K562 (cell line): ENCODE measurements around the gene CLDND1. TPM values are rescaled to one million over a fixed set of nuclear protein-coding genes. Genes with fewer than 3 reads are reported as not detected.

Experiments used
- ATAC-seq: fragments of 200-7000 bp; cut with Tn5 transposase; 3 replicates; pipeline ENCODE4 v1.9.1; 2020; ENCODE audit warnings: moderate library complexity
- BruUV-seq: library from RNA; stranded (reverse); fragments of 400-500 nt; replicated peaks from 2 replicates; lab custom pipeline; 2021; lab: Mats Ljungman, UMichigan
- CTCF ChIA-PET: fragments of 300-600 bp; formaldehyde crosslinking; extraction: SDS; loops from one replicate; lab custom pipeline; 2021; ENCODE audit warnings: low intra/inter-chr PET ratio; lab: Yijun Ruan, JAX
- POLR2A ChIA-PET: fragments of 300-600, 350-650 bp; sonication (Branson Sonifier 250); formaldehyde crosslinking; extraction: SDS; loops from one replicate; lab custom pipeline; 2021; ENCODE audit warnings: antibody characterized with exemption, inconsistent platforms; lab: Yijun Ruan, JAX
- DNase-seq, 4 experiments: peaks; one replicate each; pipeline versions ENCODE4 v3.0.0 to v3.0.0-alpha.2; 2011 to 2018; ENCODE audit warnings: low spot score in 3 of 4, mixed read lengths in 3 of 4; ENCODE audit errors: extremely low read depth in 1 of 4
- FAIRE-seq: peaks from 2 replicates; lab custom pipeline; 2011; peaks lifted over from hg19 to GRCh38; lab: Jason Lieb, UNC
- H2AFZ ChIP-seq: 2 replicates; pipeline ENCODE4 v1.6.0; 2011; ENCODE audit warnings: low read depth, low read length, control low read depth, inconsistent platforms
- H3K27ac ChIP-seq: fragments of 200-600 bp; 3 replicates; pipeline ENCODE4 v1.8.0; 2011; ENCODE audit warnings: low read depth, mild to moderate bottlenecking, control low read depth, inconsistent platforms, low read length, moderate library complexity, mixed read lengths; ENCODE audit errors: extremely low read depth
- H3K27me3 ChIP-seq, 2 experiments: fragments of 300-600 bp in 1 of 2; 2 replicates in 1 of 2; 3 replicates in 1 of 2; pipeline versions ENCODE4 v1.6.0 to v1.8.0; 2011; ENCODE audit warnings: inconsistent platforms in 2 of 2, low read length in 2 of 2, mild to moderate bottlenecking in 1 of 2, mixed read lengths in 1 of 2, moderate library complexity in 1 of 2; ENCODE audit not compliant: control insufficient read depth in 2 of 2, insufficient read depth in 2 of 2
- H3K36me3 ChIP-seq: fragments of 300-600 bp; 3 replicates; pipeline ENCODE4 v1.8.0; 2011; ENCODE audit warnings: mild to moderate bottlenecking, low read length, inconsistent platforms; ENCODE audit not compliant: control insufficient read depth, insufficient read depth
- H3K4me1 ChIP-seq, 2 experiments: fragments of 200-600 bp in 1 of 2; replicated peaks in 1 of 2; 2 replicates in 1 of 2; 3 replicates in 1 of 2; pipeline versions ENCODE4 v1.5.1 to v1.8.0; 2011; ENCODE audit warnings: inconsistent platforms in 2 of 2, low read length in 2 of 2, mild to moderate bottlenecking in 1 of 2, mixed read lengths in 1 of 2, moderate library complexity in 1 of 2; ENCODE audit not compliant: control insufficient read depth in 2 of 2, insufficient read depth in 2 of 2
- H3K4me2 ChIP-seq: 2 replicates; pipeline ENCODE4 v1.6.1; 2011; ENCODE audit warnings: low read length, control low read depth, inconsistent platforms, mixed read lengths; ENCODE audit not compliant: insufficient read depth
- H3K4me3 ChIP-seq: fragments of 200-600 bp; sonication (generic), shearing (Covaris generic); 2 replicates; pipeline ENCODE4 v1.5.1; 2016; ENCODE audit warnings: control low read depth, inconsistent platforms
- H3K79me2 ChIP-seq: fragments of 200-600 bp; 3 replicates; pipeline ENCODE4 v1.8.0; 2011; ENCODE audit warnings: low read length, inconsistent platforms; ENCODE audit not compliant: control insufficient read depth, insufficient read depth
- H3K9ac ChIP-seq, 2 experiments: 2 replicates each; pipeline versions ENCODE4 v1.6.0 to v1.6.1; 2011; ENCODE audit warnings: low read depth in 2 of 2, low read length in 2 of 2, control low read depth in 1 of 2, inconsistent platforms in 1 of 2, mild to moderate bottlenecking in 1 of 2, mixed read lengths in 1 of 2; ENCODE audit not compliant: insufficient read depth in 1 of 2
- H3K9me1 ChIP-seq: one replicate; pipeline ENCODE4 v1.6.0; 2011; ENCODE audit warnings: inconsistent platforms, mild to moderate bottlenecking, low read length, moderate library complexity; ENCODE audit not compliant: control insufficient read depth, insufficient read depth
- H3K9me3 ChIP-seq: replicated peaks from 2 replicates; pipeline ENCODE4 v1.5.1; 2011; ENCODE audit warnings: low read depth, low read length, inconsistent platforms; ENCODE audit not compliant: control insufficient read depth, insufficient read depth
- H4K20me1 ChIP-seq: replicated peaks from 2 replicates; pipeline ENCODE4 v1.6.1; 2011; ENCODE audit warnings: low read length, inconsistent platforms, mixed read lengths; ENCODE audit not compliant: control insufficient read depth, insufficient read depth
- ATF4 ChIP-seq: fragments of 450-650 bp; formaldehyde crosslinking; IDR thresholded peaks from 2 replicates; pipeline ENCODE4 v1.4.0; 2022; ENCODE audit warnings: mild to moderate bottlenecking, moderate library complexity
- KAT8 ChIP-seq: fragments of 450-650 bp; IDR thresholded peaks from 2 replicates; pipeline ENCODE4 v1.6.1; 2016; ENCODE audit warnings: low read depth, mild to moderate bottlenecking
- MAZ ChIP-seq, 2 experiments: fragments of 450-650 bp in 1 of 2; sonication (generic) in 1 of 2; formaldehyde crosslinking; IDR thresholded peaks in 1 of 2; conservative IDR thresholded peaks in 1 of 2; 2 replicates each; pipeline versions ENCODE4 v1.4.0 to v1.5.0; 2020; ENCODE audit warnings: mild to moderate bottlenecking in 1 of 2, missing genetic modification reagents in 1 of 2
- MLLT1 ChIP-seq, 2 experiments: fragments of 450-650 bp; IDR thresholded peaks; 2 replicates each; pipeline ENCODE4 v1.6.1; 2016
- NR0B1 ChIP-seq: fragments of 450-650 bp; IDR thresholded peaks from one replicate; pipeline ENCODE4 v1.6.1; 2018; ENCODE audit warnings: mild to moderate bottlenecking, moderate library complexity; ENCODE audit not compliant: partially characterized antibody
- NR2C1 ChIP-seq, 2 experiments: fragments of 450-650 bp; IDR thresholded peaks; 2 replicates each; pipeline ENCODE4 v1.6.1; 2017; ENCODE audit warnings: mild to moderate bottlenecking in 2 of 2, antibody characterized with exemption in 1 of 2, inconsistent platforms in 1 of 2, missing compliant biosample characterization in 1 of 2, missing genetic modification characterization in 1 of 2
- POLR2AphosphoS2 ChIP-seq: IDR thresholded peaks from 2 replicates; pipeline ENCODE4 v1.6.1; 2012; ENCODE audit warnings: low read length, improper control_type of control experiment
- RBM34 ChIP-seq: fragments of 200-400 bp; formaldehyde crosslinking; IDR thresholded peaks from 2 replicates; pipeline ENCODE4 v1.6.1; 2018; ENCODE audit warnings: low read length, borderline replicate concordance; ENCODE audit not compliant: insufficient read depth
- RHOXF2B ChIP-seq: fragments of 250-450 bp; sonication (Bioruptor Pico); conservative IDR thresholded peaks from 2 replicates; pipeline ENCODE4 v1.5.1; 2021
- SP2 ChIP-seq: IDR thresholded peaks from 2 replicates; pipeline ENCODE4 v1.6.1; 2011; ENCODE audit warnings: mild to moderate bottlenecking, low read depth, low read length, moderate library complexity; ENCODE audit not compliant: poor library complexity, severe bottlenecking; ENCODE audit errors: extremely low read depth
- TBL1XR1 ChIP-seq, 2 experiments: IDR thresholded peaks; 2 replicates each; pipeline ENCODE4 v1.6.1; 2012; ENCODE audit warnings: improper control_type of control experiment in 2 of 2, low read length in 2 of 2, mild to moderate bottlenecking in 1 of 2
- U2AF1 ChIP-seq: fragments of 200-400 bp; formaldehyde crosslinking; optimal IDR thresholded peaks from 2 replicates; pipeline ENCODE3; 2017; ENCODE audit warnings: mild to moderate bottlenecking, low read depth, low read length, moderate library complexity
- ZBTB5 ChIP-seq: fragments of 450-650 bp; IDR thresholded peaks from 2 replicates; pipeline ENCODE4 v1.6.1; 2017; ENCODE audit warnings: antibody characterized with exemption
- ZNF217 ChIP-seq: sonication (generic); formaldehyde crosslinking; IDR thresholded peaks from 2 replicates; pipeline ENCODE4 v1.8.0; 2022; ENCODE audit warnings: mild to moderate bottlenecking, missing genetic modification reagents
- ZNF695 ChIP-seq: fragments of 450-650 bp; formaldehyde crosslinking; IDR thresholded peaks from 2 replicates; pipeline ENCODE4 v1.4.0; 2020; ENCODE audit warnings: mild to moderate bottlenecking, moderate library complexity
- WGBS: fragments of 100-300 bp; shearing (Covaris generic); methylation state at CpG from one replicate; pipeline ENCODE4 v1.1.6; 2016; ENCODE audit warnings: low coverage, mixed read lengths; ENCODE audit not compliant: insufficient coverage; ENCODE audit errors: missing lambda C conversion rate; 5-methylcytosine and 5-hydroxymethylcytosine counted together
- in situ Hi-C: fragments of 300-500 bp; cut with MboI; formaldehyde crosslinking; loops from 4 replicates; pipeline ENCODE4 v1.15.0; 2018; ENCODE audit warnings: inconsistent platforms, mixed read lengths
- intact Hi-C: fragments of 100-400 bp; cut with micrococcal nuclease; formaldehyde crosslinking; loops from 2 replicates; pipeline ENCODE4 v1.14.2; 2022
- polyA plus RNA-seq, 8 experiments: library from polyadenylated mRNA; depleted of rRNA in 4 of 8; stranded (reverse) in 5 of 8; unstranded in 3 of 8; fragments of >200 nt; fragmentation: Nextera tagmentation in 2 of 8; fragmentation: Illumina TruSeq in 1 of 8; extraction: Ambion mirVana in 2 of 8; extraction: Trizol in 1 of 8; gene quantifications; 2 replicates each; pipeline versions ENCODE4 v1.2.1 to v1.2.3, GENCODE V29; 2011 to 2014; ENCODE audit warnings: inconsistent platforms in 1 of 8, missing spikeins in 1 of 8
- total RNA-seq, 7 experiments: library from RNA; depleted of rRNA in 6 of 7; stranded (reverse); fragments of >200 nt in 6 of 7; fragmentation: Illumina TruSeq in 2 of 7; extraction: Trizol in 2 of 7; gene quantifications; 2 replicates each; pipeline versions ENCODE4 v1.2.1 to v1.2.3, GENCODE V29; 2011 to 2021; ENCODE audit warnings: low replicate concordance in 1 of 7

Gene CLDND1
- total and polyA plus RNA-seq, 9 of the 15 experiments (the other 6 are each of a cell fraction or from before 2014, with no cell fraction given) = 29.2 to 141 (median 60.7) TPM

GRCh38 chr3:98560911-98561310 is 38.2 kb upstream of the CLDND1 start:
- H3K4me1 ChIP-seq = no peaks in the 10 kb centered on the region; a peak in 2 of 5 replicates
- intact Hi-C loops = no loop called here
- FAIRE-seq = peak; percentile 35

More at GRCh38 chr3:98560911-98561310, 38.2 kb upstream of the CLDND1 start:
- Histone ChIP-seq H3K9me3 (no peaks in the 10 kb centered on the region), H3K4me2 (no peak overlapping the region), H3K4me3 (no peak overlapping the region), H3K79me2 (no peaks in the 10 kb centered on the region), H3K9me1 (no peaks in the 10 kb centered on the region), H3K36me3 (no peaks in the 10 kb centered on the region), H3K27ac (no peak overlapping the region)
- ATAC-seq (no peak), DNase-seq (no peak)
- CTCF ChIA-PET = no interaction called here
- POLR2A ChIA-PET = interaction anchor here (1.0 kb wide), 1 partner anchor 13 kb away, joined by 3 read pairs; no protein-coding TSS in a partner anchor
- no peak for TF ChIP-seq SP2
- TF ChIP-seq MAZ (CRISPR knock-in tag; conservative IDR thresholded peaks at IDR 0.05 in 1 of 2, IDR thresholded peaks at IDR 0.05 in 1 of 2) = no peak
- no peak for TF ChIP-seq U2AF1
- no peak for TF ChIP-seq NR2C1 (IDR thresholded peaks at IDR 0.05)
- no peak for TF ChIP-seq NR2C1 (tag; IDR thresholded peaks at IDR 0.05)
- no peak for TF ChIP-seq POLR2AphosphoS2
- no peak for TF ChIP-seq MLLT1 (IDR thresholded peaks at IDR 0.05)
- TF ChIP-seq ZBTB5 = no peak
- TF ChIP-seq KAT8 = no peak
- TF ChIP-seq TBL1XR1 (IDR thresholded peaks at IDR 0.05; ENCODE audit: low read length in 2 of 2) = no peak
- no peak for TF ChIP-seq RBM34
- no peak for TF ChIP-seq ZNF217
- TF ChIP-seq NR0B1 = no peak
- TF ChIP-seq RHOXF2B (CRISPR knock-in tag) = no peak
- no peak for TF ChIP-seq ATF4
- no peak for TF ChIP-seq ZNF695 (CRISPR knock-in tag)
- TF ChIP-seq, all 486 proteins: peak for 0
- in situ Hi-C loops = no loop called here
- BruUV-seq = no TSS peak
- Histone ChIP-seq H2AFZ (no peak overlapping the region), H3K27me3 (no peaks in the 10 kb centered on the region), H4K20me1 (no peaks in the 10 kb centered on the region), H3K9ac (no peak overlapping the region)
- 86% methylated on average over 2 of the region's 2 CpGs for WGBS
